HG03432 (cell line): Measurements from ENCODE around the gene RAB5A.
"Not testable (repeated sequence)": the region's sequence is repeated elsewhere in the genome, so short reads cannot be mapped to it uniquely, and the experiment has no call there.

Experiments
- ATAC-seq: cut with Tn5 transposase; IDR thresholded peaks from one replicate; pipeline ENCODE4 v1.9.1; 2021; ENCODE audit warnings: mild to moderate bottlenecking, moderate library complexity; ENCODE audit not compliant: unreplicated experiment

RAB5A gene

GRCh38 chr3:19947549-19948225, 790 bp downstream of the RAB5A start:
- peak; percentile 20 for ATAC-seq

- no peak for ATAC-seq
Observed at GRCh38 chr3:19948226-19948591, 1.3 kb downstream of the RAB5A start.

- no peak for ATAC-seq
Observed at GRCh38 chr3:19950316-19950715, 3.4 kb downstream of the RAB5A start.

GRCh38 chr3:19954676-19955075, 7.8 kb downstream of the RAB5A start:
- ATAC-seq, result no peak

- not testable (repeated sequence) for ATAC-seq
Observed at GRCh38 chr3:19957354-19957753, 10.5 kb downstream of the RAB5A start.

GRCh38 chr3:19959505-19959904, 12.6 kb downstream of the RAB5A start:
- no peak for ATAC-seq

GRCh38 chr3:19960696-19961095, 13.8 kb downstream of the RAB5A start:
- ATAC-seq, result no peak

- ATAC-seq, result no peak
Observed at GRCh38 chr3:19961960-19962359, 15.1 kb downstream of the RAB5A start.

- ATAC-seq, result no peak
Observed at GRCh38 chr3:19967208-19967607, 20.3 kb downstream of the RAB5A start.

- ATAC-seq, result no peak
Observed at GRCh38 chr3:19967812-19968211, 20.9 kb downstream of the RAB5A start.

GRCh38 chr3:19970327-19970726, 23.4 kb downstream of the RAB5A start:
- no peak for ATAC-seq

- no peak for ATAC-seq
Observed at GRCh38 chr3:19972054-19972453, 25.2 kb downstream of the RAB5A start.

- not testable (repeated sequence) for ATAC-seq
Observed at GRCh38 chr3:19988904-19989303, 42.0 kb downstream of the RAB5A start.

GRCh38 chr3:19994796-19995195, 47.9 kb downstream of the RAB5A start:
- no peak for ATAC-seq

- no peak for ATAC-seq
Observed at GRCh38 chr3:19997502-19997901, 50.6 kb downstream of the RAB5A start.

- ATAC-seq, result no peak
Observed at GRCh38 chr3:20001932-20002331, 55.0 kb downstream of the RAB5A start.

- no peak for ATAC-seq
Observed at GRCh38 chr3:20007960-20008359, 61.1 kb downstream of the RAB5A start.

- ATAC-seq, result no peak
Observed at GRCh38 chr3:20008646-20009045, 61.7 kb downstream of the RAB5A start.

GRCh38 chr3:20012164-20012563, 65.3 kb downstream of the RAB5A start, which contains the start of gene PP2D1:
PP2D1 (minus strand) TSS chr3:20012264; CDS start chr3:20012072, 192 bp downstream.
- no peak for ATAC-seq

GRCh38 chr3:20013396-20013795, 66.5 kb downstream of the RAB5A start:
- no peak for ATAC-seq

GRCh38 chr3:20015525-20015924, 68.6 kb downstream of the RAB5A start:
- ATAC-seq, result no peak

GRCh38 chr3:20016076-20016475, 69.2 kb downstream of the RAB5A start:
- ATAC-seq, result not testable (repeated sequence)

- ATAC-seq, result no peak
Observed at GRCh38 chr3:20022954-20023622, 76.2 kb downstream of the RAB5A start.
